ENCODE measurements around the gene ABCC4. TPM values are rescaled to one million over a fixed set of nuclear protein-coding genes. Genes with fewer than 3 reads are reported as not detected.

The ABCC4 gene
- total RNA-seq, 2 donors from 2014 or later: 119 to 144 TPM

- no peak for DNase-seq
- no peak overlapping the region for H3K4me3 ChIP-seq (ENCODE audit: low read length)
- no peaks in the 10 kb centered on the region for H3K9me3 ChIP-seq (ENCODE audit: control insufficient read depth, low read length)
- Mint-ChIP-seq H3K9me3 (no peaks in the 10 kb centered on the region), H3K4me3 (no peak overlapping the region), H3K27ac (no peak overlapping the region), H3K36me3 (ENCODE audit: low read depth) (no peaks in the 10 kb centered on the region), H3K4me1 (peaks cover 10% of the 10 kb centered on the region), H3K27me3 (ENCODE audit: insufficient read depth) (peaks cover 11% of the 10 kb centered on the region)
- H3K4me1 ChIP-seq (ENCODE audit: control insufficient read depth, insufficient read depth, low read length): peaks cover 4% of the 10 kb centered on the region
- no peak overlapping the region for H3K9ac ChIP-seq (ENCODE audit: extremely low read depth, low read length, poor library complexity, severe bottlenecking)
- no peaks in the 10 kb centered on the region for H3K36me3 ChIP-seq (ENCODE audit: control insufficient read depth, insufficient read depth, low read length)
- no peak overlapping the region for H3K27ac ChIP-seq (ENCODE audit: low read depth, low read length)
- no peaks in the 10 kb centered on the region for H3K27me3 ChIP-seq (ENCODE audit: control insufficient read depth, insufficient read depth, low read length, poor library complexity, severe bottlenecking)
- 91% methylated on average over 5 of the region's 5 CpGs; no CpG with 5 or more reads in 1 of the 2 experiments for WGBS, 2 experiments (ENCODE audit: insufficient coverage in 1 of 2, insufficient read length in 1 of 2)
- TF ChIP-seq CTCF (conservative IDR thresholded peaks at IDR 0.05): no peak
Observed at GRCh38 chr13:94987081-94987480, 314.2 kb downstream of the ABCC4 start.

- Histone ChIP-seq H3K9ac (ENCODE audit: extremely low read depth, low read length, poor library complexity, severe bottlenecking) (no peak overlapping the region), H3K36me3 (ENCODE audit: control insufficient read depth, insufficient read depth, low read length) (no peaks in the 10 kb centered on the region), H3K4me3 (ENCODE audit: low read length) (no peak overlapping the region), H3K4me1 (ENCODE audit: control insufficient read depth, insufficient read depth, low read length) (no peaks in the 10 kb centered on the region), H3K27me3 (ENCODE audit: control insufficient read depth, insufficient read depth, low read length, poor library complexity, severe bottlenecking) (no peaks in the 10 kb centered on the region), H3K27ac (ENCODE audit: low read depth, low read length) (no peak overlapping the region), H3K9me3 (ENCODE audit: control insufficient read depth, low read length) (no peaks in the 10 kb centered on the region)
- H3K4me3 Mint-ChIP-seq: no peak overlapping the region
- no peaks in the 10 kb centered on the region for H3K9me3 Mint-ChIP-seq
- H3K27me3 Mint-ChIP-seq (ENCODE audit: insufficient read depth): peaks cover 1% of the 10 kb centered on the region
- H3K36me3 Mint-ChIP-seq (ENCODE audit: low read depth): no peaks in the 10 kb centered on the region
- peaks cover 2% of the 10 kb centered on the region for H3K4me1 Mint-ChIP-seq
- H3K27ac Mint-ChIP-seq: no peak overlapping the region
- TF ChIP-seq CTCF (conservative IDR thresholded peaks at IDR 0.05): no peak
- DNase-seq: no peak
- 87 to 100% methylated on average over 2 to 4 of the region's 4 CpGs for WGBS, 2 experiments (ENCODE audit: insufficient coverage in 1 of 2, insufficient read length in 1 of 2)
Observed at GRCh38 chr13:94984958-94985357, 316.3 kb downstream of the ABCC4 start.

GRCh38 chr13:94978516-94978915 lies 322.7 kb downstream of the ABCC4 start:
- Mint-ChIP-seq H3K9me3 (no peaks in the 10 kb centered on the region), H3K4me3 (no peak overlapping the region), H3K4me1 (no peaks in the 10 kb centered on the region), H3K27me3 (ENCODE audit: insufficient read depth) (peaks cover 8% of the 10 kb centered on the region), H3K36me3 (ENCODE audit: low read depth) (no peaks in the 10 kb centered on the region), H3K27ac (no peak overlapping the region)
- Histone ChIP-seq H3K27me3 (ENCODE audit: control insufficient read depth, insufficient read depth, low read length, poor library complexity, severe bottlenecking) (no peaks in the 10 kb centered on the region), H3K4me1 (ENCODE audit: control insufficient read depth, insufficient read depth, low read length) (peaks cover 6% of the 10 kb centered on the region), H3K9ac (ENCODE audit: extremely low read depth, low read length, poor library complexity, severe bottlenecking) (no peak overlapping the region), H3K4me3 (ENCODE audit: low read length) (no peak overlapping the region), H3K36me3 (ENCODE audit: control insufficient read depth, insufficient read depth, low read length) (no peaks in the 10 kb centered on the region), H3K27ac (ENCODE audit: low read depth, low read length) (no peak overlapping the region), H3K9me3 (ENCODE audit: control insufficient read depth, low read length) (no peaks in the 10 kb centered on the region)
- no peak for TF ChIP-seq CTCF (conservative IDR thresholded peaks at IDR 0.05)
- WGBS, 2 experiments (ENCODE audit: insufficient coverage in 1 of 2, insufficient read length in 1 of 2): 93 to 100% methylated on average over 1 to 3 of the region's 3 CpGs
- no peak for DNase-seq
